Measurements from ENCODE around the gene HNRNPAB. TPM values are rescaled to one million over a fixed set of nuclear protein-coding genes. Genes with fewer than 3 reads are reported as not detected.

HNRNPAB gene
- total and polyA plus RNA-seq, 9 of the 15 experiments (the other 6 are each of a cell fraction or from before 2014, with no cell fraction given): 34.6 to 425 (median 236) TPM

GRCh38 chr5:178199581-178200434 lies 4.5 kb upstream of the HNRNPAB start (continued):
- TF ChIP-seq CBX3 (IDR thresholded peaks at IDR 0.05; ENCODE audit: borderline replicate concordance in 1 of 2, low read length in 2 of 2) (no peak), TOE1 (IDR thresholded peaks at IDR 0.05; ENCODE audit: borderline replicate concordance) (no peak), TOE1 (CRISPR knock-in tag; IDR thresholded peaks at IDR 0.05; ENCODE audit: borderline replicate concordance, low read depth) (no peak)

- H2AFZ ChIP-seq (ENCODE audit: low read depth, low read length): no peak overlapping the region
- DNase-seq (ENCODE audit: extremely low read depth in 1 of 4, low spot score in 3 of 4): no peak
- in situ Hi-C loops (cut with MboI) (no loop called here), intact Hi-C loops (cut with micrococcal nuclease) (no loop called here)
- ATAC-seq: no peak
- peaks cover 15% of the 10 kb centered on the region for H4K20me1 ChIP-seq (replicated peaks; ENCODE audit: control insufficient read depth, insufficient read depth, low read length)
- no TSS peak for BruUV-seq (replicated peaks)
- H3K27me3 ChIP-seq (ENCODE audit: control insufficient read depth in 2 of 2, insufficient read depth in 2 of 2, low read length in 2 of 2): no peaks in the 10 kb centered on the region
- no peaks in the 10 kb centered on the region for H3K9me3 ChIP-seq (replicated peaks; ENCODE audit: control insufficient read depth, insufficient read depth, low read depth, low read length)
- no peak for FAIRE-seq
- H3K4me3 ChIP-seq: no peak overlapping the region
- H3K9ac ChIP-seq (ENCODE audit: insufficient read depth in 1 of 2, low read depth in 2 of 2, low read length in 2 of 2): no peak overlapping the region
- H3K27ac ChIP-seq (ENCODE audit: extremely low read depth, low read depth, low read length): no peak overlapping the region
- 72% methylated on average over 10 of the region's 14 CpGs for WGBS (ENCODE audit: insufficient coverage, low coverage, missing lambda C conversion rate)
- POLR2A ChIA-PET: interaction anchor here (1.0 to 1.9 kb wide), 2 partner anchors 12 to 85 kb away, joined by 3 to 4 read pairs; no protein-coding TSS in a partner anchor
- no peak overlapping the region for H3K4me2 ChIP-seq (ENCODE audit: insufficient read depth, low read length)
- CTCF ChIA-PET (ENCODE audit: low intra/inter-chr PET ratio): no interaction called here
- H3K9me1 ChIP-seq (ENCODE audit: control insufficient read depth, insufficient read depth, low read length): no peaks in the 10 kb centered on the region
- H3K36me3 ChIP-seq (ENCODE audit: control insufficient read depth, insufficient read depth, low read length): peaks cover 12% of the 10 kb centered on the region
- H3K79me2 ChIP-seq (ENCODE audit: control insufficient read depth, insufficient read depth, low read length): peaks cover 34% of the 10 kb centered on the region
- peaks cover 6 to 11% of the 10 kb centered on the region in 2 experiments; a peak in 4 of 5 replicates for H3K4me1 ChIP-seq (replicated peaks in 1 of 2; ENCODE audit: control insufficient read depth in 2 of 2, insufficient read depth in 2 of 2, low read length in 2 of 2)
- no peak for TF ChIP-seq ZNF316 (IDR thresholded peaks at IDR 0.05)
- TF ChIP-seq ZNF407 (IDR thresholded peaks at IDR 0.05; ENCODE audit: low read depth): no peak
- no peak for TF ChIP-seq ZNF212 (CRISPR knock-in tag; IDR thresholded peaks at IDR 0.05)
- TF ChIP-seq NR3C1 (CRISPR knock-in tag; IDR thresholded peaks at IDR 0.05): no peak
- no peak for TF ChIP-seq FOXJ3 (CRISPR knock-in tag; IDR thresholded peaks at IDR 0.05)
- TF ChIP-seq ZZZ3 (IDR thresholded peaks at IDR 0.05): no peak
- TF ChIP-seq ZNF57 (CRISPR knock-in tag; IDR thresholded peaks at IDR 0.05): no peak
- TF ChIP-seq ZNF239 (CRISPR knock-in tag; IDR thresholded peaks at IDR 0.05): no peak
- no peak for TF ChIP-seq SLC30A9 (CRISPR knock-in tag; IDR thresholded peaks at IDR 0.05)
These were observed 3.0 kb upstream of the HNRNPAB start for GRCh38 chr5:178201221-178201926.

Data from K562 (cell line).